SH-SY5Y (cell line): ENCODE results near the gene MXI1.

ENCODE experiments used
- GATA2 ChIP-seq: IDR thresholded peaks from 2 replicates; pipeline ENCODE4 v1.6.1; 2011; ENCODE audit warnings: mild to moderate bottlenecking, low read depth, low read length
- GATA3 ChIP-seq: IDR thresholded peaks from 2 replicates; pipeline ENCODE4 v1.6.1; 2011; ENCODE audit warnings: low read depth, mild to moderate bottlenecking, low read length, moderate library complexity

DNA sequence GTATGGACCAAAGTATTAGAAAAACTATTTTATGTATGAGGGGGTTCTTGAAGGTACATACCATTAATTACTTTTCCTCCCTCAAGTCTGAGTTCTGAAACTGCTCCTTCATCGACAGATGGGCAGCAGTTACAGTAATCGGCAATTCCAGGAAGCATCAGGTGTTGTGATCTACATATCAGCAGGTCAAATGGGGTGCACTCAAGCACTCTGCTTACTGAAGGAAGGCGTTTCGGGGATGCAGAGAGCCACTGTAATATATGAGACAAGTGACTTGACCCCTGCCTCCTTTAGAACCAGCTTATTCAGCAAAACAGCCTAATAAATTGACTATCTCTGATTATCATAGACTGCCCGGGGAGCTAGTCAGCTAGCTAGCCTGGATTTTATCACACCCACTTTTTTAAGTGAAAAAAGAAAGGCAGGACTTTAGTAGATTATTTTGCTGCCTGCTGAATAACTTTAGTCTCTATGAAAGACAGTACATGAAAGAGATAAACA is 93.1 kb downstream of the MXI1 start:
- no peak for TF ChIP-seq GATA2
- no peak for TF ChIP-seq GATA3
